DND-41 (cell line): ENCODE data around the gene TEAD1.

Experiments
- CTCF ChIP-seq: IDR thresholded peaks from 2 replicates; pipeline ENCODE4 v1.5.1; 2012; ENCODE audit warnings: borderline replicate concordance, low read length, moderate library complexity, mild to moderate bottlenecking; ENCODE audit not compliant: poor library complexity, severe bottlenecking; ENCODE audit errors: extremely low read depth
- EZH2 ChIP-seq: IDR thresholded peaks from 3 replicates; pipeline ENCODE4 v1.6.1; 2012; ENCODE audit warnings: borderline replicate concordance, low read depth, mild to moderate bottlenecking, moderate library complexity, low read length, inconsistent platforms; ENCODE audit not compliant: severe bottlenecking

- TF ChIP-seq CTCF (no peak), EZH2 (no peak)
These were observed 148.3 kb downstream of the TEAD1 start for GRCh38 chr11:12822392-12823022.
